HK-2 (cell line): Measurements from ENCODE around the gene ABCA3.

Source experiments
- DNase-seq: peaks from one replicate; pipeline ENCODE4 v3.0.0-alpha.2; 2018; ENCODE audit not compliant: unreplicated experiment

ABCA3 gene

DNA sequence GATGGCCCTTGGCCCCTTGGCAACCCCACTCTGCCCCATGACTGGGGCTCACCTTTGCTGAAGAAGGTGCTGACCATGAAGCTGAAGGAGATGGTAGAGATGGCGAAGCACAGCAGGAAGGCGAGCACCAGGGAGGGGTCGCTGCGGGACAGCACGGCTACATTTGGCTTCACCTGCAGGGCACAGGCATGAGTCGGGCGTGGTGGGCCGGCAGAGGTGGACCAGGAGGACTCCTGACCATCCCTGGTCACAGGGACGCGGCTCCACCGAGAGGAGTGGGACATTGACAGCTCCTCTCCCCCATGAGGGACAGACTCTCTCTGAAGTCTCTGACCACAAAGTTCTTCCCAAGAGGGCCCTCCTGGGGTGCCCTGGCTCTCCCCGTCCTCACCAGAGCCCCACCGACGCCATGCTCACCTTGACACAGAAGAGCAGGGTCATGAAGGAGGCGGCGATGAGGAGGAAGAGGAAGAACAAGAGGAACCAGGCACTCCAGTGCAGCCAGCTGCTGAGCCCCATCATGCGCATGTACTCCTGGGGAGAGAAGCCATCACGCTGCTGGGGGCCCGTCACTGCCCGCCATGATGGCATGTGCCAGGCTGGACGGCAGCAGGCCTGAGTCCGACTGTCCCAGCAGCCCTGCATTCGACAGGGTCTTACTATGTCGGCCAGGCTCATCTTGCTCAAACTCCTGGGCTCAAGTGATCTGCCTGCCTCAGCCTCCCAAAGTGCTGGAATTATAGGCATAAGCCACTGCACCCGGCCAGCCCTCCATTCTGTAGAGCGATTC is 23.1 kb downstream of the ABCA3 start:
- DNase-seq = no peak

DNA sequence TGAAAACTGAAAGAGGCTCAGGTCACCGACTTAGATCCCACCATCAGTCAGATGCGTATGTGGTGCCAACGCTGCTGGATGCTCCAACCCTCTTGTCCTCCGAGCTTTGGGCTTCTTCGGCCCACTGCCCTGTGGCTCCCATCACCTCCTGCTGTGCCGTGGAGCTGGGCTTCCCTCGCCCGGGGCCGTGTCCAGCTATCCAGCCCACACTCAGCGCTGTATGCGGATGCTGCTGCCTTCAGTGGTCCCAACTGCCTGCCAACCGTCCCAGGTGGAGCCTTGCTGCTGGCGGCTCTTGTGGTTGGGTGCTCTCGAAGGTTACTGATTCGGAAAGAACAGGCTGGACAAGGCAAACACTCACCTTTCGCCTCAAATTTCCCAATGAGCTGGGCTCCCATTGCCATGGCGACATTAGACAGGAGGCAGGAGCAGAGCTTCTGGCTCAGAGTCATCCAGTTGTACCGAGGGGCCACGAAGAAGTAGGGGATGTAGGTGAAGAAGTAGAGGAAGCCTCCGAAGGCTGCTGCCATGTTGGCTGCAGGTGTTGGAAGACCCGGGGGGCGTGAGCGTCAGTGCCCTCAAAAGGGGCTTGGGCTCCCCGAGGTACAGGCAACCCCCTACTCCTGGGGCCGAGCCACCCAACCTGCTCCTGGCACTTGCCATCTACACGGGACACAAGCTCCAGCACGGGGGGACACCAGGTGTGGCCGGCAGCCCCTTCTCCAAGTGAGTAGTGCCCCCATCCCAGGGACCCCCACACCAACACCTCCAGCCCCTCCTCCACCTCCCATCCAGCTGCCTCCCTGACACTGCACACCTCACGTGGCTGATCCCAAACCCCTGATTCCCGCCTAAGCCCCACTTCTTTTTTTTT is 32.2 kb downstream of the ABCA3 start:
- no peak for DNase-seq

DNA sequence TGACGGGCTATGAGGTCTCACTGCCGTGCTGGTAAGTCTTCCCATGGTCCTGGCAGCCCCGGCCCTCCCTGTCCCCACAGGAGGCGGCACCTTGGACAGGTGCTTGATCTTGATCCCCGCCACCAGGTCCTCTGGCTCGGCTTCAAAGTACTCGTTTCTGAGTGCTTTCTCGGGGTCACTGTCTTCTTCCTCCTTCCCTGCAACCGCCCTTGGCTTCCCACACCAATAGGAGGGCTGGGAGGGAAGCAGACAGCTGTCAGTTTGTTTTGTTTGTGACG is 40.7 kb downstream of the ABCA3 start:
- DNase-seq = no peak

DNA sequence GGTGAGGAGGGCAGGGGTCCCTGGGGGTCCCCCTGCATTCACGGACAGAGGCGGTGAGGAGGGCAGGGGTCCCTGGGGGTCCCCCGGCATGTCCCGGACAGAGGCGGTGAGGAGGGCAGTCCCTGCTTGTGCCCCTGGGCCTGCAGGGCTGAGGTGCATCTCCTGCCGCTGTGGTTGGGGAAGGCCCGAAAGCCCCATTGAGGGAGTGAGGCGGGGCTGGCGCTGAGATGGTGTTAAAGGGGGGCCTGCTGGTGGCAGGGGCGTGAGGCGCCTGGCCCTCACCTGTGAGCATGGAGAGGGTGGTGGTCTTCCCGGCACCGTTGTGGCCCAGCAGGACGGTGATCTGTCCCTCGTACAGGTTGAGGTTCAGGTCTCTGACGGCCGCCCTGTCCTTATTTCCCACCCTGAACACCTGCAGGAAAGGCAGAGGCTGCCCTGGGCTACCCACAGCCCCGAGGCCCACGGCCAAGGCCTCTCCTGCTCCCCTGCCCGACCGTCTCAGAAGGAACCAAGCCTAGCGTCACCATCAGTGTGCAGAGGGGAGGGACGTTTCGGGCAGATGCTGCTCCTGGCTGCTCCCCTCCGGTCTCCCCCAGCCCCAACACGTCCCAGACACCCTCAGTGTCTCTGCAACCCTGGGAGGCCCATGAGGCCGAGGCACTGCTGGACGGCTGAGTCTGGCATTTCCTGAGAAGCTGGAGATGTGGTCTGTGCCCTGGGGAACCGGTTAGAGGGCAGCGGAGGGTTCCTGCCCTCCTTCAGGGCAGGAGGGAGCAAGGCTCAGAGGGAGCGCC is 41.2 kb downstream of the ABCA3 start:
- DNase-seq = no peak

DNA sequence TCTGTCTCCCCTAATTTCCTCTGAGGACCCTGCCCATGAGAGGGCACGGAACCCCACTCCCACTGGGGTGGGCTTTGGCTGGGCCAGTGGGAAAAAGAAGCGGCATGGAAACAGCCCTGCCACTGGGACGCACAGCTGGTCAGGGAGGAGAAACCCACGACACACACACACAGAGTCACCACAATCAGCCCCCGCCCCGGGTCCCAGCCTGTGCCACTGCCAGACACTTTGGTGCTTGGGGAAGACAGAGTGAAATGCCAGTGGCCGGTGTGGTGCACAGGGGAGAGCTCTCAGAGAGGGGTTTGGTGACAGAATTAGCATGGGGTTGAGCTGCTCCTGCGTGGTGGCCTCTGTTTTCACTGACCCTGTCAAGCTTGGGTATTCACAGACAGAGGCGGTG is 41.9 kb downstream of the ABCA3 start:
- DNase-seq = no peak

DNA sequence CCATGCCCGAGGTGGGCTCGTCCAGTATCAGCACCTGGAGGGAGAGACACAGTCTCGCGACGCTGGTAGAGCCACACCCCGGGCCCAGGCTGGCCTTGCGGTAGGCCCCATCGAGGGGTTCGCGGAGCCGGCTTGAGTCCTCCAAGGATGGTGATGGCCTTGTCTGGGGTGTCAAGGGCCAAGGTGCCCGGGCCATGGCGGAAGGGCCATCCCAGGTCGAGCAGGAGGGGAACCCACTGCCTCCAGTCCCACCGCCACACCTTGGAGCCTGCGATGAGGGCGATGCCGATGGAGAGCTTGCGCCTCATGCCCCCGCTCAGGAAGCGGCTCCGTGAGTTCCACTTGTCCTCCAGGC is 43.0 kb downstream of the ABCA3 start:
- no peak for DNase-seq

DNA sequence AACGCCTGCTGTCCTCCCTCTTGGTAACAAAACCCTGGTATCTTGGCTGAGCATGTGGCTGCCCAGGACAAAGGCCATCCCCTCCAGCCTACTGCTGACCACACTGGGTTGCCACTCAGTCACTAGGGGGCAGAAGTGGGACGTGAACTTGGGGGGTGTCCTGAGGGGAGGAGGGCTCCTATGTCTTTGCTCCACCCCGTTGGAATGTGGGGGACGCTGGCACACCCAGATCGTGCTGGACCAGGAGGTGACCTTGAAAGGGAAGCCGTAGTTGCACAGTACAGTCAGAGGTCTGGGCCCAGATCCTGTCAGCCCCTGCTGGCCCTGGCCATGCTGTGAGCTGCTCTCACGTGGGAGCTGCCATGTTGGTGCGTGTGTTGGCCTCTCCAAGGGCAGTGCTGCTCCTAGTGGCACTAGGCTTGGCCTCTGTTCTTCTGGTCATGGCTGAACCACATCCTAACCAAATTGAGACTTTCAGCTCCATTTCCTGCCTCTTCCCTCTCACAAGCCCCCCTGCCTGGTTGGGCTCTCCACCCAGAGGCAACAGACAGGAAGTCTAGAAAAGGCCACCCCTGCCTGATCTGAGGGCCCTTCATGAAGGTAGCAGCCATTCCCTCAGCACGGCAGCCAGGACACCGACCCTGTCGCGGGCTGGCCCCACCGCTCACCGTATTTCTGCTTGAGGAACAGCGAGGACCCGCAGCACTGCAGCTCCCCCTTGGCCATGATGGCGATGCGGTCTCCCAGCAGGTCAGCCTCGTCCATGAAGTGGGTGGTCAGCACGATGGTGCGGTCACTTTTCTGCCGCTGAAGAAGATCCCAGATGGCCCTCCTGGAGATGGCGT is 43.6 kb downstream of the ABCA3 start:
- DNase-seq = no peak

DNA sequence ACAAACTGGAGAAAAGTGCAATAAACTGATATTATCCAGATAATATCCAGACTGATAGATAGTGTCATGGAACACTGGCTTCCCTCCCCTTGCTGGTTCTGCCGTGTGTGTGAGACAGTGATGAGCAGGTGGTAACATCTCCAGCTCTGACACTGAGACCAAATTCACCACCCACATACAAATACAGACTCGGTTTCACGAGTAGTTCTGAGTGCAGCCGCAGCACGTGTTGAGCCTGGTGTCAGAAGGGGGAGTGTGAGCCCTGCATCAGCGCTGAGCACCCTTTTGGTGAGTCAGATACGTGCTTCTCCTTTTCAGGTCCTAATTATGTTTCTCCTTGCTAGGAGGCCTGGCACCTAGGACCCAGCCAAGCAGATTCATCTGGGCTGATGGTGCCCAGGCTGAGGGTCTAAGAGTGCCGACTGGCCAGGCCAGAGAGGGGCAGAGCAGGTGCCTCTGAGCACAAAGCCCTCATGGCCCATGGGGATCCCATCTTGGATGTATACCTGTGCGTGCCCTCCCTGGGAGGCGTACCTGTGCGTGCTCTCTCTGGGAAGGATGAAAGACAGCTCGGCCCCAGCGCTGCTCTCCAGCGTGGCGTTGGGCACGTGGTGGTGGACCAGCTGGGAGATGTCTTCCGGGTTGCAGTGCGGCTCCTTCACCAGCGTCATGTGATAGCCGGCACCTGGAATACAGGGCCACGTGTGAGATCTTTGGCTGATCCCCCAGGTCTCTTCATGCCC is 45.3 kb downstream of the ABCA3 start:
- no peak for DNase-seq

DNA sequence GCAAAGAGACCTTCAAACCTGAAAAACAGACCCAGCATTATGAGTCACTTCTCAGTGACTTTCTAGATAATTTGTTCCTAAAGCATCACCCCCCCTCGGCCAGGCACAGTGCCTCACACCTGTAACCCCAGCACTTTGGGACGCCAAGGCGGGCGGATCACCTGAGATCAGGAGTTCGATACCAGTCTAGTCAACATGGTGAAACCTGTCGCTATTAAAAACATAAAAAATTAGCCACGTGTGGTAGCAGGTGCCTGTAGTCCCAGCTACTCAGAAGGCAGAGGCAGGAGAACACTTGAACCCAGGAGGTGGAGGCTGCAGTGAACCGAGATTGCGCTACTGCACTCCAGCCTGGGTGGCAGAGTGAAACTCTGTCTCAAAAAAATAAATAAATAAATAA is 48.3 kb downstream of the ABCA3 start:
- no peak for DNase-seq

DNA sequence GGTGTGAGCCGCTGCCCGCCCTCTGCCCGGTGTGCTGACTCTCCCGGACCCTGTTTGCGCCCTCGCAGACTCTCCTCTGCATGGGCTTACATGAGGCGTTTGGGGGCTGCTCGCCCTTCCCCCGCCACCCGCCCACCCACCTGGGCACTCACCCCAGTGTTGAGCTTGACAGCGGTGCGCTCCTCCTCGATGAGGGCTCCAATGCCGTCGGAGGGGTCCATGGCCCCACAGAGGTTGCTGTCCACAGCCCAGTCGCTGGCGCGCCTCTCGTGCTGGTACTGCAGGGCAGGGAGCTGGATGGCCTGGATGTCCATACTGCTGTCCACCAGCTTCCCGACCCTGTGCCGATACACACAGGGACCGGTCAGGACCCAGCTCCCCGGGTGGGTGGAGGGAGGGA is 51.2 kb downstream of the ABCA3 start:
- DNase-seq = no peak

DNA sequence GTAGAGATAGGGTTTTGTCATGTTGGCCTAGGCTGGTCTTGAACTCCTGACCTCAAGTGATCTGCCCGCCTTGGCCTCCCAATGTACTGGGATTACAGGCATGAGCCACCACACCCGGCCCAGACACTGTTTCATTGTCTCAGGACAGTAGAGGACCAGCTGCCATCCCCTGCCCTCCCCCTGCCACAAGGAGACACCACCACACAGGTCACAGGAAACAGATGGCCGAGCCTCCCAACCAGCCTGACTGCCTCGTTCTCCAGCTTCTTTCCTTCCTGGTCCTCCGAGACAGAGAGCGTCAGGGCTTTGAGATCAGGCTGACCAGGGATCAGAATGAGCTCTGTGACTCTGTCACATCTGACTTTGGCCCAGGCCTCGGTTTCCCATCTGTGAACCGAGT is 51.8 kb downstream of the ABCA3 start:
- no peak for DNase-seq

DNA sequence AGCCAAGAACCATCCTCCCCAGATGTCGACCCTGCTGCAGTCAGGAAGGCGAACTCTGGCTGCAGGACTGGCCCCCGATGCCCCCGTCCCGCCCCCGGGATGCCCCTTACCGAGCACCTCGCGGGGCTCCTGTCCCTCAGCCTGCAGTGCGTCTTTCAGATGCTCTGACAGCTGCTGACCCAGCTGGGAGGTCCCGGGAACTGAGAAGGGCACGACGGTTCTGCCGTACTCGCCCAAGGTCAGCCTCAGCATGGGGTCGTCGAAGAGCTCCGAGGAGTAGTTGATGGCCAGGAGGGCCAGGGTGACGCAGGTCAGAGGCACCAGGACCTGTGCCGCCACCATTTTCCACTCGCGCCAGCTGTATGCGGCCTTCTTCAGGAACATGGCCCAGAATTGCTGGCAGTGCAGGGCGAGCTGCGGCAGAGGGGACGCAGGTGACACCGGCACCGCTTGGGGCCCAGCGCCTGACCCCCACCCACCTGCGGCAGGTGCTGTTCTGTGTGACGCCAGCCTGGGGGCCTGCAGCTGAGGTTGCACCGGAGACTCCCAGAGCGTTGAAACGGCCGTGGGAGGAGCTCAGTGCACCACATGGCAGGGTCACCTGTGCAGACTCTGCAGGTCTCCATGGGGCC is 52.5 kb downstream of the ABCA3 start:
- DNase-seq = no peak

DNA sequence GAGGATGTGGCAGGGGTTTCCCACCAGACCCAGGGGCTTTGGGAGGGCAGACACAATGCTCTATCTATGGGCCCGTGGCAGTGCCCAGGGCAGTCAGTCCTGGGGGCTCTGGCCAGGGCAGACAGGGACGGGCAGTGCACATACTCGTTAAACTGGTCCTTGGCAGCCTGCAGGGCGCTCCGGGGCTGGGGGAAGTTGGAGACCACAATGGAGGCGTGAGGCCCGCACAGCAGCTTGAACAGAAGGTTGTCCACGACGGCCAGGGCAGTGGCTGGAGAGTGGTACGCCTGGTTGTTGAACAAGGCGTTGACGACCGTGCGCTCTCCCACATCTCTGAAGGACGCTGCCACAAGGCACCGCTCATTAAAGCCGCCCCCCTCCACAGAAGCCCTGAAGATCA is 54.0 kb downstream of the ABCA3 start:
- no peak for DNase-seq

DNA sequence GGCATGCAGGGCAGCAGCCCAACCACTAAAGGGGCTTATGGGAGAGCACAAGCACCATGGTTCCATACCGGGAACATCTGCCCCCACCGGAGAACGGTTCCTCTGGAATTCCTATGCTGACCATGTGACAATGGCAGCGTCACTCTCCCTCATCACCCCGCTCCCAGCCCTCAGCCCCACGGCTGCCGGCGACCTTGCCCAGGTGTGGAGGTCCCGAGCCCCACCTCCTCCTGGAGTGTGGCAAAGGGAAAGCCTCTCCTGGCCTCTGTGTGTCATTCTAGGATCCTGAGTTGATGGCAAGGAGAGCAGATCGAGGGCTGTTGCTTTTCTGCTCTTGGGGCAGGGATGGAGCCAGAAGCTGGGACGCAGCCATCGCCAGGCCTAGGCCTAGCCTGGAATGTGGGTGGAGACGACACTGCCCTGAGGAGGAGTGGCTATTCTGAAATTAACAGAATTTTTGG is 54.8 kb downstream of the ABCA3 start:
- DNase-seq = no peak

DNA sequence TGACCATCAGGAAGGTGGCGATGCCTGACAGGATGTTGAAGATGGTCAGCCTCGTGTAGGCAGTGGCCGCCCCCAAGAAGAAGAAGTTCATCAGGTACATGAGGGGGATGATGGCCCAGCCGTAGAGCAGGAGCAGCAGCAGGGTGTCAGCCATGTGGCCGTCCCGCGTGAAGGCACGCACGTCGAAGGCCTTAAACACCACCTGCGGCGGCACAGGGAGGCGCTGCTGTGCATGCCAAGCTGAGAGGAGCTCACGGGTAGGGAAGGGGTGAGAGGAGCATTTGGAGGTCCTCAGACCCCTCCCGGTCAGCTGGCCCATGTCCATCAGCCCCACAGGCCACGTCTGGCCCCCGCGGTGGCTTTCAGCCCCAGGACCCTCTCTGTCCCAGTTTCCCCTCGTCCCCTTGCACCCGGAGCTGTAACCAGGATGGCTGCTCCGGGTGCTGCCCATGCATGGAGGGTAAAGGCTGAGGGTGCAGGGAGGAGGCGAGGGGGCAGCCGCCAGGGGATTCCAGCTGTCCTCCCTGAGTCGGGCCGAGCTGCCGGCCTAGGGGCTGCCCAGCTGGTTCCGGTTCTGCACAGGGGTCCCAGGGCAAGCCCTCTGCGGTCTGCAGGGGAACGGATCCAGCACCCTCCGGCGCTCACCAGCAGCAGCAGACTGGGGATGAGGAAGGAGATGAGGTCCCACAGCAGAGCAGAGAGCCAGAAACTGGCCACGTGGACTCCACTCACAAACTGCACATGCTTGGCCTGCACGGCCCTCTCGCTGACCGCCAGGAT is 55.5 kb downstream of the ABCA3 start:
- no peak for DNase-seq

DNA sequence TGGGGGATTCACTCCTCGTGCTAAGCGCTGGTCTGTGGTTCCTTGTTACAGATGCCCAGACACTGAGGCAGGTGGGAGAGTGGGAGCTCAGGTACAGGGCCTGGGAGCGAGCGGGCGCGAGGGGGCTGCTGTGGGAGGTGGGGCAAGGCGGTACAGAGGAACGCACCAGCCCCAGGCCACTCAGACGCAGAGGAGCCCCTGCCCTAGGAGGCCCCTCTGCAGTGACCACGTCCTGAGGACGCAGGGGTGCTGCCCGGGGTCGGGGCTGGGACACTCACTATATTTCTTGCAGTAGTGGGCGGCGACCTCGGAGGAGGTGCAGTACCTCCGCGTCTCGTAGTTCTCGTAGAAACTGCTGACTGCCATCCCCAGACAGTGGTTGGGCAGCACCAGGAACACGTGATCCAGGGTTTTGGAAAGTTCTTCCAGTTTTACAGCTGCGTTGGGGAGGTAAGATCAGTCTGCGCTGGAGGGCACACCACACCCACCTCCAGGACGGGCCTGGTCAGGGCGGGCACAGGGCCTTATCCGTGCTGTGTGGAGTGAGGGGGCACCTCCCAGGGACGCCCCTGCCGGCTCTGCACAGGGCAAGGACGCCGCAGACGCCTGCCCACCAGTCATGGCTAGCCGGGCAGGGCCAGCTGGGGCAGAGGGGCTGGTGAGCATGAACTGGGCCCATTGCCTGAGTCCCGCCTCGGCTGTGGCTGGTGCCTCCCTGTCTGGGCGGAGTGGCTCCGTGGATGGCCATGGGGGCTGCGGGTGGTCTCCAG is 56.3 kb downstream of the ABCA3 start:
- DNase-seq = no peak

DNA sequence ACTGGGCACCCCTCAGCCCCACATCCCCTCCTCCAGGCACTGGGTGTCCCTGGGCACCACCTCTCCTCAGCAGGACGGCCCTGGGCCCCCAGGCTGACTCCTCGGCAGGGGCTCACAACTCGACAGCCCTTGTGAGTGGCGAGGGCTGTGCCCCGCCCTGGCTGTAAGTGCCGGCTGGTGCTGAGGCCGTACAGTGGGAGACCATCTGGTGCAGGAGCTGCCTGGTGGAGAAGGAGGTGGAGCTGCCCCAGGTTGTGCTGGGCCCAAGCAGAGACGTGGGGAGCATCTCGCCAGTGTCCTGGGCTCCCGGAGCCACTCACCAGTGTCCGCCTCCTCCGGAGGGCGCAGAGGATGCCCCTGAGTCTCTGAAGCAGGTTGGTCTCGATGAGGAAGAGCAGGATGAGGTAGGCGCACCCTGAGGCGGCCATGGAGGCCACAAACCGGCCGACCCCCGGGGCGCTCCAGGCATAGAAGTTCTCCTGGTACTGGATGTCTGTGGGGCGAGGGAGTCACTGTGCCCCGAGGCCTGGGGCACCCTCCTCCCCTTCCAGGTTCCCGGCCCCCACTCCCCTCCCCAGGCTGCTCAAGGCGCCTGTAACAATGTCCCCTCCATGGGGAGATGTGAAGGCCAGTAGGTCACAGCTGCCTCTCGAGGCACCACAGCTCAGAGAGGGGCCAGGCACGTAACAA is 57.5 kb downstream of the ABCA3 start:
- no peak for DNase-seq

DNA sequence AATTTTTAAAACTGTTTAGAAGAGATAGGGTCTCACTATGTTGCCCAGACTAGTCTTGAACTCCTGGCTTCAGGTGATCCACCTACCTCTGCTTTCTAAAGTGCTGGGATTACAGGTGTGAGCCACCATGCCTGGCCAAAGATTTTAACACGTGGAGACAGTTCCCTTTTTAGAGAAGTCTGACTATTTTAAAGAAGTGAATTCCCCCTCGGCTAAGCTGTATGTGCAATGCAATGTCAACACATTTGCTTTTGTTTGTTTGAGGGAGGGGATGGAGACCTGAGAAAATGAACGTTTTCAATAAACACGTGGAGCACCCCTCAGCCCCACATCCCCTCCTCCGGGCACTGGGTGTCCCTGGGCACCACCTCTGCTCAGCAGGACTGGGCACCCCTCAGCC is 58.3 kb downstream of the ABCA3 start:
- DNase-seq = no peak
